Activated T-cell treated with anti-CD3 and anti-CD28 coated beads, Interleukin-2, amount 50 U/mL, for 4 hours (primary cell): ENCODE results near the gene SRBD1. TPM values are rescaled to one million over a fixed set of nuclear protein-coding genes. Genes with fewer than 3 reads are reported as not detected.

Source experiments
- ATAC-seq, 2 donors: fragments of 200-7000 bp; cut with Tn5 transposase; one replicate each; pipeline ENCODE4 v1.10.0; 2021
- DNase-seq: peaks from one replicate; pipeline ENCODE4 v3.0.0-alpha.2; 2020
- H3K27me3 Mint-ChIP-seq: one replicate; pipeline ENCODE4 v1.8.0; 2021; ENCODE audit warnings: low read depth, mixed read lengths
- H3K36me3 Mint-ChIP-seq: one replicate; pipeline ENCODE4 v1.8.0; 2022; ENCODE audit warnings: mixed read lengths; ENCODE audit not compliant: insufficient read depth
- H3K4me1 Mint-ChIP-seq: one replicate; pipeline ENCODE4 v1.8.0; 2021; ENCODE audit warnings: low read depth, mixed read lengths
- H3K4me3 Mint-ChIP-seq: one replicate; pipeline ENCODE4 v1.8.0; 2021; ENCODE audit warnings: mild to moderate bottlenecking, moderate library complexity, mixed read lengths
- H3K9me3 Mint-ChIP-seq: one replicate; pipeline ENCODE4 v1.8.0; 2021; ENCODE audit warnings: mixed read lengths
- total RNA-seq, 3 donors: library from RNA; stranded (reverse); gene quantifications; one replicate each; pipeline ENCODE4 v1.2.1, GENCODE V29; 2021

The SRBD1 gene
- total RNA-seq, result 10 to 100 TPM; 13.8 to 18.4 (median 15.5) TPM

GRCh38 chr2:45611020-45611859 lies at the start of gene SRBD1:
SRBD1 (minus strand) TSS chr2:45611267; CDS start chr2:45605441, 5,826 bp downstream.
- H3K4me1 Mint-ChIP-seq, result peaks cover 22% of the 10 kb centered on the region
- peak within 1 kb of the TSS; percentile 95 for H3K4me3 Mint-ChIP-seq
- H3K36me3 Mint-ChIP-seq, result no peaks in the 10 kb centered on the region
- H3K9me3 Mint-ChIP-seq, result no peaks in the 10 kb centered on the region
- peak; percentile 97 to 98 for ATAC-seq
- peak; percentile 84 for DNase-seq
- H3K27me3 Mint-ChIP-seq, result no peaks in the 10 kb centered on the region

GRCh38 chr2:45654250-45654649 lies 43.2 kb upstream of the SRBD1 start:
- H3K9me3 Mint-ChIP-seq, result no peaks in the 10 kb centered on the region
- no peak overlapping the region for H3K4me3 Mint-ChIP-seq
- no peaks in the 10 kb centered on the region for H3K27me3 Mint-ChIP-seq
- DNase-seq (no peak), ATAC-seq (no peak)
- H3K4me1 Mint-ChIP-seq, result peaks cover 30% of the 10 kb centered on the region
- peaks cover 2% of the 10 kb centered on the region for H3K36me3 Mint-ChIP-seq

GRCh38 chr2:45653122-45653913 lies 42.3 kb upstream of the SRBD1 start:
- peaks cover 1% of the 10 kb centered on the region for H3K36me3 Mint-ChIP-seq
- H3K4me1 Mint-ChIP-seq, result peaks cover 31% of the 10 kb centered on the region
- H3K9me3 Mint-ChIP-seq, result no peaks in the 10 kb centered on the region
- H3K27me3 Mint-ChIP-seq, result no peaks in the 10 kb centered on the region
- H3K4me3 Mint-ChIP-seq, result peak overlapping the region; percentile 87
- ATAC-seq (no peak), DNase-seq (no peak)

- peak overlapping the region; percentile 87 for H3K4me3 Mint-ChIP-seq
- DNase-seq (peak; percentile 9), ATAC-seq (no peak)
- peaks cover 31% of the 10 kb centered on the region for H3K4me1 Mint-ChIP-seq
- no peaks in the 10 kb centered on the region for H3K36me3 Mint-ChIP-seq
- no peaks in the 10 kb centered on the region for H3K27me3 Mint-ChIP-seq
- H3K9me3 Mint-ChIP-seq, result no peaks in the 10 kb centered on the region
Observed at GRCh38 chr2:45652090-45653031, 41.3 kb upstream of the SRBD1 start.

GRCh38 chr2:45651415-45652089 lies 40.5 kb upstream of the SRBD1 start, which contains the start of gene PRKCE:
PRKCE (plus strand) TSS chr2:45651675.
- peak; percentile 47 for DNase-seq
- peak within 1 kb of the TSS; percentile 93 for H3K4me3 Mint-ChIP-seq
- no peaks in the 10 kb centered on the region for H3K36me3 Mint-ChIP-seq
- H3K27me3 Mint-ChIP-seq, result no peaks in the 10 kb centered on the region
- ATAC-seq, result peak; percentile 33 to 35
- H3K9me3 Mint-ChIP-seq, result no peaks in the 10 kb centered on the region
- H3K4me1 Mint-ChIP-seq, result peaks cover 31% of the 10 kb centered on the region

- Mint-ChIP-seq H3K27me3 (no peaks in the 10 kb centered on the region), H3K4me3 (peak overlapping the region; percentile 93), H3K36me3 (no peaks in the 10 kb centered on the region), H3K4me1 (peaks cover 31% of the 10 kb centered on the region), H3K9me3 (no peaks in the 10 kb centered on the region)
- ATAC-seq, result peak; percentile 85 to 89
- DNase-seq, result peak; percentile 92
Observed at GRCh38 chr2:45650851-45651414, 39.9 kb upstream of the SRBD1 start.

GRCh38 chr2:45649858-45650811 lies 39.1 kb upstream of the SRBD1 start:
- ATAC-seq, result peak; percentile 29 to 36
- Mint-ChIP-seq H3K27me3 (no peaks in the 10 kb centered on the region), H3K9me3 (no peaks in the 10 kb centered on the region), H3K4me1 (peaks cover 29% of the 10 kb centered on the region), H3K4me3 (peak overlapping the region; percentile 93), H3K36me3 (no peaks in the 10 kb centered on the region)
- DNase-seq, result peak; percentile 46

GRCh38 chr2:45649462-45649857 lies 38.4 kb upstream of the SRBD1 start:
- ATAC-seq (no peak), DNase-seq (no peak)
- H3K9me3 Mint-ChIP-seq, result no peaks in the 10 kb centered on the region
- H3K27me3 Mint-ChIP-seq, result no peaks in the 10 kb centered on the region
- peaks cover 29% of the 10 kb centered on the region for H3K4me1 Mint-ChIP-seq
- no peaks in the 10 kb centered on the region for H3K36me3 Mint-ChIP-seq
- peak overlapping the region; percentile 93 for H3K4me3 Mint-ChIP-seq

- DNase-seq (no peak), ATAC-seq (no peak)
- Mint-ChIP-seq H3K27me3 (peaks cover 3% of the 10 kb centered on the region), H3K36me3 (no peaks in the 10 kb centered on the region), H3K9me3 (no peaks in the 10 kb centered on the region), H3K4me3 (no peak overlapping the region), H3K4me1 (peaks cover 22% of the 10 kb centered on the region)
Observed at GRCh38 chr2:45648636-45649035, 37.6 kb upstream of the SRBD1 start.

- no peak for ATAC-seq
- Mint-ChIP-seq H3K36me3 (no peaks in the 10 kb centered on the region), H3K4me3 (no peak overlapping the region), H3K27me3 (peaks cover 9% of the 10 kb centered on the region), H3K9me3 (no peaks in the 10 kb centered on the region), H3K4me1 (peaks cover 19% of the 10 kb centered on the region)
- DNase-seq, result no peak
Observed at GRCh38 chr2:45647986-45648520, 37.0 kb upstream of the SRBD1 start.

GRCh38 chr2:45647356-45647755 lies 36.3 kb upstream of the SRBD1 start:
- ATAC-seq, result no peak
- H3K9me3 Mint-ChIP-seq, result no peaks in the 10 kb centered on the region
- H3K4me3 Mint-ChIP-seq, result no peak overlapping the region
- peaks cover 13% of the 10 kb centered on the region for H3K4me1 Mint-ChIP-seq
- H3K27me3 Mint-ChIP-seq, result peaks cover 13% of the 10 kb centered on the region
- no peaks in the 10 kb centered on the region for H3K36me3 Mint-ChIP-seq
- no peak for DNase-seq

- no peak overlapping the region for H3K4me3 Mint-ChIP-seq
- H3K9me3 Mint-ChIP-seq, result no peaks in the 10 kb centered on the region
- no peaks in the 10 kb centered on the region for H3K36me3 Mint-ChIP-seq
- no peak for DNase-seq
- H3K4me1 Mint-ChIP-seq, result peaks cover 8% of the 10 kb centered on the region
- no peak for ATAC-seq
- peaks cover 19% of the 10 kb centered on the region for H3K27me3 Mint-ChIP-seq
Observed at GRCh38 chr2:45646289-45646688, 35.2 kb upstream of the SRBD1 start.
